Sigmoid colon (tissue), 4 donors: ENCODE data around the gene KLHL21.

Source experiments
- EP300 ChIP-seq, 4 donors: sonication (generic); formaldehyde crosslinking; IDR thresholded peaks; one replicate each; pipeline ENCODE4 v1.6.1; 2017; ENCODE audit warnings: antibody characterized with exemption in 4 of 4
- POLR2AphosphoS5 ChIP-seq, 4 donors: sonication (generic); formaldehyde crosslinking; IDR thresholded peaks; one replicate each; pipeline ENCODE4 v1.6.1; 2017; ENCODE audit warnings: antibody characterized with exemption in 4 of 4
- TF ChIP-seq, protein P1 (sequence below), 4 experiments: fragments of 450-650 bp in 3 of 4; fragments of 200-600 bp in 1 of 4; IDR thresholded peaks; one replicate each; pipeline ENCODE4 v1.5.1; 2016 to 2019; ENCODE audit warnings: antibody characterized with exemption in 4 of 4, mild to moderate bottlenecking in 3 of 4, moderate library complexity in 2 of 4

DNA sequence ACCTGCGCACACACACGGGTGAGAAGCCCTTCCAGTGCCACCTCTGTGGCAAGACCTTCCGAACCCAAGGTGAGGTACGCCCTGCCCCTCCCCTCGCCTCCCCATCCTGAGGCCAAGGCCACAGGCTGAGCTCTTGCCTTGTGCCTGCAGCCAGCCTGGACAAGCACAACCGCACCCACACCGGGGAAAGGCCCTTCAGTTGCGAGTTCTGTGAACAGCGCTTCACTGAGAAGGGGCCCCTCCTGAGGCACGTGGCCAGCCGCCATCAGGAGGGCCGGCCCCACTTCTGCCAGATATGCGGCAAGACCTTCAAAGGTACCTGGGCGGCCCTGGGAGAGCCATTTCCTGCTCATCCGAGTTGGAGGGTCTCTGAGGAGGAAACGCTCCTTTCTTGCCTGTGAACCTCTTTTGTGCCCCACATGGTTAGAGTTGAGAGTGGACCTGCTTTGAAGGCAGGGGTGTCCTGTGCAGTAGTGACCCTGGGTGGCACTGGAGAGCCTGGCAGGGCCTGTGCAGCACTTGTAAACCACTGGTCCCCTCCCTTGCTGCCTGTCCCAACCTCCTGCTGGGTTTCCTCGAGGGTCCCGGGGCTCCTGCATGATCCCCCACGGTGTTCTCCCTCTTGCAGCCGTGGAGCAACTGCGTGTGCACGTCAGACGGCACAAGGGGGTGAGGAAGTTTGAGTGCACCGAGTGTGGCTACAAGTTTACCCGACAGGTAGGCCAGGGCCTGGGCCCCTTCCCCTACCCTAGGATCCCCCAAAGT, 14.4 kb downstream of the KLHL21 start:
- TF ChIP-seq POLR2AphosphoS5 (IDR thresholded peaks at IDR 0.05) (no peak), EP300 (IDR thresholded peaks at IDR 0.05) (no peak)
- TF ChIP-seq, protein P1, sequence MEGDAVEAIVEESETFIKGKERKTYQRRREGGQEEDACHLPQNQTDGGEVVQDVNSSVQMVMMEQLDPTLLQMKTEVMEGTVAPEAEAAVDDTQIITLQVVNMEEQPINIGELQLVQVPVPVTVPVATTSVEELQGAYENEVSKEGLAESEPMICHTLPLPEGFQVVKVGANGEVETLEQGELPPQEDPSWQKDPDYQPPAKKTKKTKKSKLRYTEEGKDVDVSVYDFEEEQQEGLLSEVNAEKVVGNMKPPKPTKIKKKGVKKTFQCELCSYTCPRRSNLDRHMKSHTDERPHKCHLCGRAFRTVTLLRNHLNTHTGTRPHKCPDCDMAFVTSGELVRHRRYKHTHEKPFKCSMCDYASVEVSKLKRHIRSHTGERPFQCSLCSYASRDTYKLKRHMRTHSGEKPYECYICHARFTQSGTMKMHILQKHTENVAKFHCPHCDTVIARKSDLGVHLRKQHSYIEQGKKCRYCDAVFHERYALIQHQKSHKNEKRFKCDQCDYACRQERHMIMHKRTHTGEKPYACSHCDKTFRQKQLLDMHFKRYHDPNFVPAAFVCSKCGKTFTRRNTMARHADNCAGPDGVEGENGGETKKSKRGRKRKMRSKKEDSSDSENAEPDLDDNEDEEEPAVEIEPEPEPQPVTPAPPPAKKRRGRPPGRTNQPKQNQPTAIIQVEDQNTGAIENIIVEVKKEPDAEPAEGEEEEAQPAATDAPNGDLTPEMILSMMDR (IDR thresholded peaks at IDR 0.05), result no peak
